Measurements from ENCODE around the gene GRWD1. TPM values are rescaled to one million over a fixed set of nuclear protein-coding genes. Genes with fewer than 3 reads are reported as not detected.

GRWD1 gene
- total and polyA plus RNA-seq, 10 of the 15 experiments (the other 5 are each of a cell fraction or from before 2014, with no cell fraction given), result 1.4 to 103 (median 30.7) TPM

DNA sequence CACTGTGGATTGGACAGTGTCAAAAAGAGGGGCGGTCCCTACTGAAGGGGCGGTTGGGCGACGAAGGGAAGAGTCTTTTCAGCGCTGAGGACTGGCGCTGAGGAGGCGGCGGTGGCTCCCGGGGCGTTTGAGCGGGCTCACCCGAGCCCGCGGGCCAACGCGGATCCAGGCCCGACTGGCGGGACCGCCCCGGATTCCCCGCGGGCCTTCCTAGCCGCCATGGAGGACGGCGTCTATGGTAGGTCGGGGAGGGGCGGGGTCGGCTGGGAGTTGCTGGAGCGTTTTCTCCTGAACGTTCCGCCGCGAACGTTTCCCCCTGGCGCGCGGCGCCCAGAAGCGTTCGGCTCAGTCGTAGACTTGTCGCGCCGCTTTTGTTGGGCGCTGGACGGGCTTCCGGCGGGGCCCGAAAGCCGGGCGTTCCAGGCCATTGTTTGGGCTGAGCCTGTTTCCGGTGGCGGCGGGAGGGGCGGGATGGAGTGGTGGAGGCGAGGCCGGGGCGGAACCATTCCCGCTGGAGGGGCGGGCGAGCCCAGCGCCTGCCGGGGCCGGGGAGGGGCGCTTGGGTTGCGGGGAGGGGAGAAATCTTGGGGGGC, 23.6 kb downstream of the GRWD1 start, which contains the start of gene CYTH2 (continued):
- peak; percentile 36; the same call in 1 of the 2 replicates for TF ChIP-seq JUND (IDR thresholded peaks at IDR 0.05; ENCODE audit: low read depth, low read length)

DNA sequence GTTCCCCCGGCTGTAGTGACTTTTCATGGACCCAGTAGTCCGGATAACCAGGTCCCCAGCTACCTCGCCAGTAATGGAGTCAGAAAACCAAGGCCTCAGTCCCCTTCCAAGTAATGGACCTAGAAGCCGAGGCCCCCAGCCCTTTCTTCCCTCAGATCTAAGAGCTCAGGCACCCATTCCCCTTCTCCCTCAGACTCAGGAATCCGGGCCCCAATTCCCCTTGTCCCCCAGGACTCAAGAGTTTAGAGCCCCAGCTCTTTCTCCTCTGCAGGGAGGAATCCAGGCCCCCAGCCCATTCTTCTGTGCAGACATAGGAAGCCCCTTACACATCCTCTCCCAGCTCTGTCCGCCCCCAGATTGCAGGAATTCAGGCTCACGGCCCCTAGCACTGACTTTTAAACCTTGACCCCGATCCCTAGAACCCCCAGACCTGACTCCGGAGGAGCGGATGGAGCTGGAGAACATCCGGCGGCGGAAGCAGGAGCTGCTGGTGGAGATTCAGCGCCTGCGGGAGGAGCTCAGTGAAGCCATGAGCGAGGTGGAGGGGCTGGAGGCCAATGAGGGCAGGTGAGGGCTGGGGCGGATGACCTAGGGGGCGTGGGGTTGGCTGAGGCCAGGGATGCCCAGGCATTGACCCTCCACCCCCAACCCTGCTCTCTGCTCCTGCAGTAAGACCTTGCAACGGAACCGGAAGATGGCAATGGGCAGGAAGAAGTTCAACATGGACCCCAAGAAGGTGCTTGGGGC, 24.3 kb downstream of the GRWD1 start:
- Histone ChIP-seq H3K9me3 (replicated peaks; ENCODE audit: control insufficient read depth, insufficient read depth, low read length) (no peaks in the 10 kb centered on the region), H3K9ac (ENCODE audit: control insufficient read depth, insufficient read depth, low read length) (peak overlapping the region; percentile 84), H3K79me2 (ENCODE audit: control insufficient read depth, insufficient read depth, low read length) (peaks cover 9% of the 10 kb centered on the region), H4K20me1 (ENCODE audit: control insufficient read depth, insufficient read depth) (peaks cover 3% of the 10 kb centered on the region; the same call in 1 of the 2 replicates), H3K36me3 (ENCODE audit: control insufficient read depth in 2 of 2, insufficient read depth in 2 of 2, low read length in 1 of 2) (peaks cover 4 to 9% of the 10 kb centered on the region in 2 experiments; a peak in 3 of 4 replicates), H3K4me3 (peak overlapping the region; percentile 82), H3K27ac (ENCODE audit: control insufficient read depth, insufficient read depth) (peak overlapping the region; percentile 78; the same call in 1 of the 2 replicates), H3K27me3 (replicated peaks in 1 of 2; ENCODE audit: control insufficient read depth in 2 of 2, insufficient read depth in 2 of 2, low read length in 1 of 2) (no peaks in the 10 kb centered on the region), H2AFZ (ENCODE audit: control insufficient read depth, low read depth, low read length) (no peak overlapping the region), H3K4me1 (ENCODE audit: control insufficient read depth, insufficient read depth, low read length) (peaks cover 8% of the 10 kb centered on the region; the same call in 1 of the 2 replicates), H3K4me2 (ENCODE audit: control insufficient read depth, insufficient read depth) (peak overlapping the region; percentile 66)
- in situ Hi-C loops (cut with MboI) (no loop called here), intact Hi-C loops (cut with micrococcal nuclease; ENCODE audit: unreplicated experiment) (no loop called here)
- WGBS (ENCODE audit: insufficient coverage, insufficient replicate concordance, low lambda C conversion rate, missing lambda C conversion rate), result 65% methylated on average over 20 of the region's 20 CpGs
- no peak for FAIRE-seq
- ATAC-seq, result no peak
- BruUV-seq (replicated peaks), result no TSS peak
- ChIA-PET POLR2A (interaction anchor here (0.6 to 1.0 kb wide), 4 partner anchors 8 to 154 kb away, joined by 3 to 5 read pairs (median 4); partner anchors contain the start of genes SYNGR4 and TMEM143), RAD21 (ENCODE audit: unreplicated experiment) (interaction anchor here (0.5 to 1.5 kb wide), 2 partner anchors 20 to 461 kb away, joined by 4 to 7 read pairs; no protein-coding TSS in a partner anchor), SMC1A (ENCODE audit: uncharacterized antibody, unreplicated experiment) (interaction anchor here (0.8 to 1.2 kb wide), 3 partner anchors 19 to 137 kb away, joined by 3 read pairs; no protein-coding TSS in a partner anchor), CTCF (interaction anchor here (0.5 to 2.4 kb wide), 3 partner anchors 20 to 125 kb away, joined by 3 to 10 read pairs (median 5); no protein-coding TSS in a partner anchor)
- DNase-seq (ENCODE audit: low read depth, low spot score), result no peak
- TF ChIP-seq GATAD2B (conservative IDR thresholded peaks at IDR 0.05; ENCODE audit: low read depth) (no peak), BHLHE40 (IDR thresholded peaks at IDR 0.05; ENCODE audit: borderline replicate concordance in 1 of 2, low read depth in 2 of 2, low read length in 1 of 2) (no peak)
- TF ChIP-seq, protein P1, sequence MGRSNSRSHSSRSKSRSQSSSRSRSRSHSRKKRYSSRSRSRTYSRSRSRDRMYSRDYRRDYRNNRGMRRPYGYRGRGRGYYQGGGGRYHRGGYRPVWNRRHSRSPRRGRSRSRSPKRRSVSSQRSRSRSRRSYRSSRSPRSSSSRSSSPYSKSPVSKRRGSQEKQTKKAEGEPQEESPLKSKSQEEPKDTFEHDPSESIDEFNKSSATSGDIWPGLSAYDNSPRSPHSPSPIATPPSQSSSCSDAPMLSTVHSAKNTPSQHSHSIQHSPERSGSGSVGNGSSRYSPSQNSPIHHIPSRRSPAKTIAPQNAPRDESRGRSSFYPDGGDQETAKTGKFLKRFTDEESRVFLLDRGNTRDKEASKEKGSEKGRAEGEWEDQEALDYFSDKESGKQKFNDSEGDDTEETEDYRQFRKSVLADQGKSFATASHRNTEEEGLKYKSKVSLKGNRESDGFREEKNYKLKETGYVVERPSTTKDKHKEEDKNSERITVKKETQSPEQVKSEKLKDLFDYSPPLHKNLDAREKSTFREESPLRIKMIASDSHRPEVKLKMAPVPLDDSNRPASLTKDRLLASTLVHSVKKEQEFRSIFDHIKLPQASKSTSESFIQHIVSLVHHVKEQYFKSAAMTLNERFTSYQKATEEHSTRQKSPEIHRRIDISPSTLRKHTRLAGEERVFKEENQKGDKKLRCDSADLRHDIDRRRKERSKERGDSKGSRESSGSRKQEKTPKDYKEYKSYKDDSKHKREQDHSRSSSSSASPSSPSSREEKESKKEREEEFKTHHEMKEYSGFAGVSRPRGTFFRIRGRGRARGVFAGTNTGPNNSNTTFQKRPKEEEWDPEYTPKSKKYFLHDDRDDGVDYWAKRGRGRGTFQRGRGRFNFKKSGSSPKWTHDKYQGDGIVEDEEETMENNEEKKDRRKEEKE (IDR thresholded peaks at IDR 0.05), result no peak

Measured in GM12878 (cell line).